OCI-LY3 (cell line): ENCODE results near the gene B3GALT5.

Source experiments
- CTCF ChIP-seq: fragments of 200-600, 300-600 bp; sonication (generic); IDR thresholded peaks from 2 replicates; pipeline ENCODE4 v1.5.1; 2014; ENCODE audit warnings: antibody characterized with exemption, low read length, low read depth
- EZH2phosphoT487 ChIP-seq: fragments of 200-600 bp; shearing (Covaris generic); IDR thresholded peaks from 2 replicates; pipeline ENCODE4 v1.6.1; 2018; ENCODE audit warnings: antibody characterized with exemption, mixed run types, low read depth

DNA sequence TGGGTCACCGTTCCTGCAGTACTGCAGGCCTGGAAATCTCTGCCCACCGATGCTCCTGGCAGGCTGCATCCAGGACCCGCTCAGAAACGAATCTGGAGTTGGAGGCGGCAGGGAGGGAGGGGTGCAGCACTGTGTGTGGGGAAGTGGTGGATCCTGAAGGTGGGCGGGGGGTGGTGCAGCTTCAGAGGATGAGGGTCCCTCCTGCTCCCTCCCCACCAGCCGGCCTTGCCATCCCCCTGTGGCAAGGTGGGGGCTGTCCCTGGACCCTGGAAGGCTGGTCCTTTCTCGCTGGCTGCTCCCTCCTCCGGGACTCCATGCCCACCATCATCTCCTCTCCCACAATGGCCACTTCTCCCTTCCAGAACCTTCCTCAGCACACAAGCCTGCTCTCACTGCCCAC is 60.4 kb downstream of the B3GALT5 start:
- TF ChIP-seq CTCF (no peak), EZH2phosphoT487 (no peak)
